NCI-H748 (cell line): Measurements from ENCODE around the gene CALCOCO1.
"Not testable (repeated sequence)": the region's sequence is repeated elsewhere in the genome, so short reads cannot be mapped to it uniquely, and the experiment has no call there.

Source experiments
- DNase-seq: peaks from one replicate; lab custom pipeline; 2025; ENCODE audit not compliant: unreplicated experiment; lab: John Stamatoyannopoulos, UW

The CALCOCO1 gene

GRCh38 chr12:53734425-53734824, 7.2 kb upstream of the CALCOCO1 start:
- DNase-seq, result no peak

DNA sequence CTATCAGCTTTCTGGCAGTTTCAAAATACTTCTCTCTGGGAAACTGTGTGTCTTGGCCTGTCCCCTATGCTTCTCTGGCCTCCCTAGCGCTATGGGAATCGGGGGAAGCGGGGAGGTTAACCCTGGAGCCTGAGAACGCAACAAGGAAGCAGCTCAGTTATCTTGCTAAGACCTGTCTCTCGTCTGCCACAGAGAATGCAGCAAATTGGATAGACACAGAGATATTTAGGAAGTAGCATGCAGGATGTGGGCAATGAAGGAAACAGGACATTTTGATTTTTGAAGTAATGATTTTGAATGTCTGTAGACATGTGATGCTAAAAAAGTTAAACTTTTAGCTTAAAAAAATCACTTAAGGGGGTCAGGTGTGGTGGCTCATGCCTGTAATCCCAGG, 6.6 kb upstream of the CALCOCO1 start:
- DNase-seq, result no peak

- DNase-seq, result no peak
Measured at GRCh38 chr12:53733051-53733806, 6.0 kb upstream of the CALCOCO1 start.

- no peak for DNase-seq
Measured at GRCh38 chr12:53729644-53730043, 2.4 kb upstream of the CALCOCO1 start.

GRCh38 chr12:53728206-53728605, 954 bp upstream of the CALCOCO1 start:
- peak; percentile 28 for DNase-seq

DNA sequence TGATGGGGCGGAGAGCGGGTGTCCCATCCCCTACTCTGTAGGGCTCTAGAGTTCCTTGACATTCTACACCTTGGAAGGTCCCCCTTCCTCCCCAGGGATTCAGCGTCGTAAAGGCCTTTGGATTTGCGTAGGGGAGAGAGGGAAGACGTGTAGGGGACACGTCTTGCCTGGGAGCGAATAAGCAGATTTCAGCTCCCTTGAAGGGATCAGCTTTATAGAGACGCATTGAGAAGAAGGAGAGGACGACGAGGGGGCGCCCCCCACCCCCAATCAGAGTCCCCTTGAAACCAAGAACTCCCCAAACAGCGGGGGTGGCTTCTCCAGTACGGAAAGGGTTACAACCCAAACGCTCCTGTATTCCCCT, 324 bp downstream of the CALCOCO1 start:
- no peak for DNase-seq

DNA sequence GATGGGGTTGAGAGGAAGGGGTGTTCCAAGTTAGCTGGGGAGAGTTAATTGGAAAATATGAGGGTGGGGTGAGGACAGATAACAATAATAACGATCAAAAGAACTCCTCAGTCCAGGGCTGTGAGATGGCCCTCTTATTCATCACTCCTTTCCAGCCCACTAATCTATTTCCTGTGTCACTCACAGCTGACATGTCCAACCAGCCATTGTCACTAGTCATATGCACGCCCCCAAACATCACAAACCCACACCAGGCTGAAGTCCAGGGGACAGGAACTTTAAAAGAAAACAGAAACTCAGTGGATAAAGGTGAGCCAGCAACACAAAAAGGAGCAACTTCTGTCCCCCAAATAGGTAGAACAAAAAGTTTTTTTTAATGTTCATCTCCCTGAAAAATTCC, 911 bp downstream of the CALCOCO1 start:
- DNase-seq, result no peak

- DNase-seq, result no peak
Measured at GRCh38 chr12:53725824-53726223, 1.4 kb downstream of the CALCOCO1 start.

DNA sequence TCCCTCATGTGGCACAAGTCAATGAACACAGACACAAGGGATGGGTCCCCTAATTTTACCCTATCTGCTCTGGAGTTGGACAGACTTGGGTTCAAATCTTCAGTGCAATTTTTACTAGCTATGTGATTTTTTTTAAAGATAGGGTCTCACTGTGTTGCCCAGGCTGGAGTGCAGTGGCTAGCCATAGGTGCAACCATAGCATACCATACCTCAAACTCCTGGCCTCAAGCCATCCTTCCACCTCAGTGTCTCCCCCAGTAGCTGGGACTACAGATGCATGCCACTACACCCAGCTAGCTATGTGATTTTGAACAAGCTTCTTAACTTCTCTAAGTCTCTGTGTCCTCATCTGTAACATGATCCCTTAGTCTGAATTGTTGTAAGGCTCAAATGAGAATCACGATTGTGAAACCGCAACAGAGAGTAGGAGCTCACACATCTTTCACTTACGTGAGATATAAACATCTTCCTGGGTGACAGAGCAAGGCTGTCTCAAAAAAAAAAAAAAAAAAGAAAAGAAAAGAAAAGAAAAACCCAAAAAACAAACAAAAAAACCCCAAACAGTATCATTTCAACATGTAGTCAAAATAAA, 4.7 kb downstream of the CALCOCO1 start:
- no peak for DNase-seq

GRCh38 chr12:53720946-53721345, 6.3 kb downstream of the CALCOCO1 start:
- no peak for DNase-seq

GRCh38 chr12:53719649-53720048, 7.6 kb downstream of the CALCOCO1 start:
- DNase-seq, result no peak

- DNase-seq, result not testable (repeated sequence)
Measured at GRCh38 chr12:53718567-53718966, 8.7 kb downstream of the CALCOCO1 start.

DNA sequence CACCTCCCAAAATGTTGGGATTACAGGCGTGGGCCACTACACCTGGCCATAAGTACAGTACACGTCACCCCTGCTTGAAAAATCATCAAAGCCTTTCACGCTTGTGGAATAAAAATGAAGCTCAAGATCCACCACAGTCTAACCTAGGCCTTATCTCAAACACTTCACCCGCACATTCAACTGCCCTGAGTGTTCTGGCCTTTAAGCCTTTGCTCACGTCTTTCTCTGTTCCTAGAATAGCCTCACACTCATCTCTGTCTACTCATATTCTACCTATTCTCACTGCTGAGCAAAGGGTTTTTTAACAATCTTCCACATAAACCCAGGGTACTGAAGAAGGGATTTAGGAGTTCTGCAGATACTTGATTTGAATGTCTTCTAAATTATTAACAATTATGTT, 9.9 kb downstream of the CALCOCO1 start:
- DNase-seq, result no peak

DNA sequence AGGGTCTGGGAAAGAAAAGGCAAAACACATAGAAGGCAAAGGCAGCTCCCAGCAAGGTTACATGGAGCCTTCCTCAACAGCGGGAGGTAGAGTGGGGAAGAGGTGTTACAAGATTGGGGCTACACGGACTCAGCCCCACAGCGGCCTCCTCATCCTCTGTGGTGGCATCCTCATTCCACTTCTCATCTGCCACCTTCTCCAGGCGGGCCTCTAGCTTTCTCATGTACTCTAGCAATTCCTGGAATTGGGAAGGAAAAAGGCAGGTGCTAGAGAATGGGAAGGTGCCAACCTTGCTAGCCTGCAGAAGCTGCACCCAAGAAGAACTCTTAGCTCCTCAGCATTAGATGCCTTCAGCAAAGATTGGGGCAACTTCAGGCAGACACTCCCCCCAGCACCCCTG, 13.2 kb downstream of the CALCOCO1 start:
- no peak for DNase-seq

GRCh38 chr12:53713516-53713915, 13.7 kb downstream of the CALCOCO1 start:
- no peak for DNase-seq

DNA sequence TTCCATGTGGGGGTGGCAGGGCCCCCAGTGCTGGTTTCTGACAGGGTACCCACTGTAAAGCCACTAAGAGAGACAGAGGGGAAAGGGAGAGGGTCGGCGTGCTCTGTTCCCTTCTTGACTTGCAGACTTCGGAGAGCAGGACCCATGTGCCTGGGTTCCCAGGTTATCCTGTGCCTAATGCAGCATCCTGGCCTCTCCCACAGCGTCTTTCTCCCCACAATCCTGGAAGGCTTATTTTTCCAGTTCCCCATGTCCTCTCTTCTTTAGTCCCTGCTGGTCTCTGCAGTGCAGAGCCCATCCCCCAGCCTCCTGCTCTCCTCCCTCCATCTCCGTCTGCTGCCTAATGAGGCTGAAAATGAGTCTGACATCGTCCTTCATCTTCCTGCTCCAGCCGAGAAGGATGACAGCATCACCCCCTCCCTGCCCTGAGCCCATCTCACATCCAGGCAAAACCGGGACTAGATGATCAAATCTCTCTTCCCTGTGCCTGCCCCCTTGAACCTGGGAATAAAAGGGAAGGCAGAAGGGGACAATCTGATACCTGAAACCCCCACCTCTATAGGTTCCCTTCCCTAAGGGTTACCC, 15.1 kb downstream of the CALCOCO1 start:
- DNase-seq, result no peak

- DNase-seq, result no peak
Measured at GRCh38 chr12:53710091-53710490, 17.2 kb downstream of the CALCOCO1 start.

- DNase-seq, result no peak
Measured at GRCh38 chr12:53709671-53710070, 17.6 kb downstream of the CALCOCO1 start.

DNA sequence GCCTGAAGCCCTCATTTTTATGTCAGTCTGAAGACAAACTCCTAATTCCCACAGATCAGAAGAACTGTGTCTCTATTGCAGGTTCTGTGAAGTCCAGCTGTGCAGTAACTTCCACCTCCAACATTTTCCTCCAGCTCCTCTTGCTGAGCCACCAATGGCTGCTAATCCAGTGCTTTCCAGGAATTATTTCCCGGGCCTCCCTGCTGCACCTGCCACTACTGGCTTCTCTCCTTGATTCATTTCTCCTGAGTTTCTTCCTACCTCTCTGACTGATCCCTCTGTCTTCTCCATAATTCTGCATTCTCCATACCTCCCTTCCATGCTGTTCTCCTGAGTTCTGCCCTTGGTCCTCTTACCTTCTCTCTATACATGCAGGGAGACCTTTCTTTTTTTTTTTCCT, 21.2 kb downstream of the CALCOCO1 start:
- no peak for DNase-seq

DNA sequence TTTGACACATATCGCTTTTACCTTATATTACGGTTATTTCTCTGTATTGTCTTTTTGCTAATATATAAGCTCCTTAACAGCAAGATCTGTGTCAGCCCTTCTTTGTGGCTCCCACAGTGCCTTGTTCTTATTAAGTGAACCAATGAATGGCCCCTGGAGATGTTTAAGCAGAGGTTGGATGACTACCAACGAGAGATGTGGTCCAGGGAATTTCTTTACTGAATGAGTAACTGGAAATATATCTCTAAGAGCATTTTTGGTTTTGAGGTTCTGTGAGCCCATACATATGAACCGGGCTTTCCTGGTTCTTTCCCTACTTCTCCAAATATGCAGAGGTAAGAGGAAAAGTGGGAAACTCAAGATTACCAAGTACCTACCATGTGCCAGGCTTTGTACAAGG, 23.5 kb downstream of the CALCOCO1 start:
- no peak for DNase-seq

- DNase-seq, result peak; percentile 65
Measured at GRCh38 chr12:53701518-53702264, 25.6 kb downstream of the CALCOCO1 start.

DNA sequence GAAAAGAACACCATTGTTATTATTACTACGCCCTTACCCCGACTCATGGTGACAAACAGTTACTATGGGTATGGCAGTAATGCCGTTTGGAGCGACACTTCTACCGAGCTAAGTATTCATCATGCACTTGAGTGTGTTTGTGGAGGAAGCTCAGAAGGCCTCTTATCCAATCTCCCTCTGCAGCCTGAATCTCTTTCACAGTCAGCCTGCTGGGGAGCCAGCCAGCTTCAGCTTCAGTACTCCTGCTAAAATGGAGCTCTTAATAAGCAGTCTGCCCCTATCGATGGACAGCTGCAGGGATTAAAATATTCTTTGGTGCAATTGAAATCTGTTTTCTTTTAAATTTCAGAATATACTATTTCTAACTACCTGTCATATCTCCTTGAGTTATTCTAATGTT, 26.7 kb downstream of the CALCOCO1 start:
- no peak for DNase-seq
